Measurements from ENCODE around the gene ITLN1.
"Not testable (repeated sequence)": the region's sequence is repeated elsewhere in the genome, so short reads cannot be mapped to it uniquely, and the experiment has no call there.

DNA sequence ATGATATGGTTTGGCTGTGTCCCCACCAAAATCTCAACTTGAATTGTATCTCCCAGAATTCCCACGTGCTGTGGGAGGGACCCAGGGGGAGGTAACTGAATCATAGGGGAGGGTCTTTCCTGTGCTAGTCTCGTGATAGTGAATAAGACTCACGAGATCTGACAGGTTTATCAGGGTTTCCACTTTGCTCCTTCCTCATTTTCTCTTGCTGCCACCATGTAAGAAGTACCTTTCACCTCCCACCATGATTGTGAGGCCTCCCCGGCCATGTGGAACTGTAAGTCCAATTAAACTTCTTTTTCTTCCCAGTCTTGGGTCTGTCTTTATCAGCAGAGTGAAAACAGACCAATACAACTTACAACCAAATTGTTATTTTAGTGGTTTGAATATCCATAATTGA, 17.3 kb downstream of the ITLN1 start:
- TF ChIP-seq, protein P1, sequence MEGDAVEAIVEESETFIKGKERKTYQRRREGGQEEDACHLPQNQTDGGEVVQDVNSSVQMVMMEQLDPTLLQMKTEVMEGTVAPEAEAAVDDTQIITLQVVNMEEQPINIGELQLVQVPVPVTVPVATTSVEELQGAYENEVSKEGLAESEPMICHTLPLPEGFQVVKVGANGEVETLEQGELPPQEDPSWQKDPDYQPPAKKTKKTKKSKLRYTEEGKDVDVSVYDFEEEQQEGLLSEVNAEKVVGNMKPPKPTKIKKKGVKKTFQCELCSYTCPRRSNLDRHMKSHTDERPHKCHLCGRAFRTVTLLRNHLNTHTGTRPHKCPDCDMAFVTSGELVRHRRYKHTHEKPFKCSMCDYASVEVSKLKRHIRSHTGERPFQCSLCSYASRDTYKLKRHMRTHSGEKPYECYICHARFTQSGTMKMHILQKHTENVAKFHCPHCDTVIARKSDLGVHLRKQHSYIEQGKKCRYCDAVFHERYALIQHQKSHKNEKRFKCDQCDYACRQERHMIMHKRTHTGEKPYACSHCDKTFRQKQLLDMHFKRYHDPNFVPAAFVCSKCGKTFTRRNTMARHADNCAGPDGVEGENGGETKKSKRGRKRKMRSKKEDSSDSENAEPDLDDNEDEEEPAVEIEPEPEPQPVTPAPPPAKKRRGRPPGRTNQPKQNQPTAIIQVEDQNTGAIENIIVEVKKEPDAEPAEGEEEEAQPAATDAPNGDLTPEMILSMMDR (IDR thresholded peaks at IDR 0.05; ENCODE audit: borderline replicate concordance, extremely low read depth, low read length, poor library complexity, severe bottlenecking): not testable (repeated sequence)
- not testable (repeated sequence) for TF ChIP-seq EZH2 (IDR thresholded peaks at IDR 0.05; ENCODE audit: borderline replicate concordance, low read depth, low read length, severe bottlenecking)
